Activated CD4-positive, CD25-positive, alpha-beta regulatory T cell (primary cell): Measurements from ENCODE around the gene SOS1.
"Not testable (repeated sequence)": the region's sequence is repeated elsewhere in the genome, so short reads cannot be mapped to it uniquely, and the experiment has no call there.

ENCODE experiments used
- DNase-seq, 4 experiments: peaks; one replicate each; lab custom pipeline; 2025; lab: John Stamatoyannopoulos, UW

SOS1 gene

DNA sequence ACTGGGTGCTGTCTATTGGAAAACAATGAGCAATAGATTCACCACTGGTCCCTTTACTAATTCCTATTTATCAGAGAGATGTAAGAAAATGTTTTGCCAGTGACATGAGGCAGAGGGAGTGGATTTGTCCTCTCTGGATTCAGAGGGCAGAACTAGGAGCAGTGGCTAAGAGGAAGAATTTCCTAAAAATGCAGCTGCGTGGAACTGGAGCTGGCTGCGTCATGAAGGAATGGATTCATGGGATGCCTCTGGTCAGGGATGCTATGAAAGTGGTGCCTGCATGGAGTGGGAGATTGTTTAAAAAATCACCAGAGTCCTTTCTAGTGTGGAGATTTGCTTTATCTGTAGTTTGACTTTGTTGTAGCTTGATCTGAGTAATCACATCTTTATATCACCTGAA, 152.8 kb downstream of the SOS1 start:
- DNase-seq: no peak

GRCh38 chr2:38966678-38967077, 154.2 kb downstream of the SOS1 start:
- no peak for DNase-seq

DNA sequence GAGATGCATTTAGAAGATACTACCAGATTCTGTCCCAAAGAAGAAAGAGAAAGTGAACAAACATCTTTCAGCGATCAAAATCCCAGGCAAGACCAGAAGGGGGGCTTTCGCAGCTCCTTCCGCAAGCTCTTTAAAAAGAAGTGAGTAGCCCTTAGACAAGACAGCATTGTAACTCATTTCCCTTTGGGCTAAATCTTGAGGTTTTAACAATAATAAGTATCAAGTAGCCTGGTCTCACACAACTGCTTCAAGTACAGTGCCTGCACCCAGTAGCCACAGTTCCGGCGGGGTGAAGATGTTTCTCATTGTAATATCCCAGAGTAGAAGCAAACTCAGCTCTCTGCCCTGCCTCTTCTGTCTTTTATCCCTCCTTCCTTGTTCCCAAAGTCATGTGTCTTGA, 154.8 kb downstream of the SOS1 start:
- DNase-seq: no peak

DNA sequence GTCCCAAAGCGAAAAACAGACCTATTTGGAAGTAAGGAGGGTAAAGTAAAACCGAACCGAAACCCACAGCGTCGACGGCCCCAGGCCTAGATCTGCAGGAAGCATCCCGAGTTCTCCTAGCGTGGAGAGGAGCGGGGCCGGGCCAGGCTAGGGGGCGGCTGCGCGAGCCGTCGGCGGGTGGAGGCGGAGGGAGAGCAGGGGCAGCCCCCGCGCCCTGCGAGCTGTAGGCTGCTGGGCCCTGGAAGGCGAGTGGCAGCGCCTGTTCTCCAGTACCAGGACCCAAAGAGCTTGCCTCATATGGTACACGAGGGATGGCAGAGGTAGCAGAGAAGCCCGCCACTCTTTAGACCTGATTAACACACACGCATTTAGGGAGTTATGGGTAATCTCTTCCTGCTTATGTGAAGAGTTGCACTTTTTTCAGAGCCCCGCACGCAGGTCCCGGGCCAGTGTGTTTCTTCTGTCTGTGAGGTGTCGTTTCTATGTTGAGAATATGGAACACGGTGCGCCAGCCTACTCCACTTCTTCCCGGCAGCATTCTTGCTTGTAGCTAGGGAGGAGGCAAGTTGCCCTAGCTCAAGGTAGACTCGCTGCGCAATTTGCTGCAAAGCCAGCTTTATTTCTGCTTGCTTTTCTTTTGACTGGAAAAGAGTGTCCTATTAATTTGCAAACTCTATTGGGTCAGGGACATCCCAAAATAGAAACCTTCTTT, 160.1 kb downstream of the SOS1 start:
- DNase-seq: no peak

DNA sequence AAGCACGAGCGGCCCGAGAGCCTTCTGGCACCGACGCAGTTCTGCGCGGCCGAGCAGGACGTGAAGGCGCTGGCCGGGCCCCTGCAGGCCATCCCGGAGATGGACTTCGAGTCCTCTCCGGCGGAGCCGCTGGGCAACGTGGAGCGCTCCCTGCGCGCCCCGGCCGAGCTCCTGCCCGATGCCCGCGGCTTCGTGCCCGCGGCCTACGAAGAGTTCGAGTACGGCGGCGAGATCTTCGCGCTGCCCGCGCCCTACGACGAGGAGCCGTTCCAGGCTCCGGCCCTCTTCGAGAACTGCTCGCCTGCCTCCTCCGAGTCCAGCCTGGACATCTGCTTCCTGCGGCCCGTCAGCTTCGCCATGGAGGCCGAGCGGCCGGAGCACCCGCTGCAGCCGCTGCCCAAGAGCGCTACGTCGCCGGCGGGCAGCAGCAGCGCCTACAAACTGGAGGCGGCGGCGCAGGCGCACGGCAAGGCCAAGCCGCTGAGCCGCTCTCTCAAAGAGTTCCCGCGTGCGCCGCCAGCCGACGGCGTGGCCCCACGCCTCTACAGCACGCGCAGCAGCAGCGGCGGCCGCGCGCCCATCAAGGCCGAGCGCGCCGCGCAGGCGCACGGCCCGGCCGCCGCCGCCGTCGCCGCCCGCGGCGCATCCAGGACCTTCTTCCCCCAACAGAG, 160.8 kb downstream of the SOS1 start:
- DNase-seq: peak; percentile 5 to 38 (median 26)

- no peak for DNase-seq
These were observed 161.4 kb downstream of the SOS1 start for GRCh38 chr2:38959466-38959865.

DNA sequence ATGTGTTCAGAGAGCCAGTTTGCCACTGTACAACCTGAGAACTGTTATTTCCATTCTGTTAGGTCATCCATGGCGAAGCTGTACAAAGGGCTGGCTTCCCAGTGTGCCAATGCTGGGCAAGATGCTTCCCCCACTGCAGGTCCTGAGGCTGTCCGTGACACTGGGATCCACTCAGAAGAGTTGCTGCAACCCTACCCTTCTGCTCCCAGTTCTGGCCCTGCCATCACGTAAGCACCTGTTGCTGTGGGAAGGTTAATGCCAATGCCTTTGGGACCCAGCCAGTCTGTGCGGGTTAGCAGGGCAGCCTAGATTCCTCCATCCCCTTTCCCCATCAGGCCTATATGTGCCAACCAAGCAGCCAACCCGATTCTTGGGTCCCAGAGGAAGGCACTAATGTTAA, 162.9 kb downstream of the SOS1 start:
- no peak for DNase-seq

DNA sequence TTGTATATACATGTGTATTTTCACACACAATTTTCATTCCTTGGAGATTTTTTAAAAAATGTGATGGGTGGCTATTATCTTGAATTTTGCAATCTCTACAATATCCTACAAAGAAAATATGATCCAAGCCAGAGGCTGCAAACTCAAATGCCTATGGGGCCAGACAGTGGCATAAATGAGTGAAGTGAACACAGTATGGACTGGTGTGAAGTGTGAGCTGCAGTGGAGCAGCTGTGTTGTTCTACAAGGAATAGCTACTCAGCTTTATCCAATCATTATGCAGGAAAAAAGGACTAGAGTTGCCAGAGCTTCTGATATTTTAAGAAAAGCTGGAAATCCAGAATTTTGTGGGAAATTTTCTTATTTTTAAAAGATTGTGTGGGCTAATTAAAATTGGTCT, 169.1 kb downstream of the SOS1 start:
- no peak for DNase-seq

DNA sequence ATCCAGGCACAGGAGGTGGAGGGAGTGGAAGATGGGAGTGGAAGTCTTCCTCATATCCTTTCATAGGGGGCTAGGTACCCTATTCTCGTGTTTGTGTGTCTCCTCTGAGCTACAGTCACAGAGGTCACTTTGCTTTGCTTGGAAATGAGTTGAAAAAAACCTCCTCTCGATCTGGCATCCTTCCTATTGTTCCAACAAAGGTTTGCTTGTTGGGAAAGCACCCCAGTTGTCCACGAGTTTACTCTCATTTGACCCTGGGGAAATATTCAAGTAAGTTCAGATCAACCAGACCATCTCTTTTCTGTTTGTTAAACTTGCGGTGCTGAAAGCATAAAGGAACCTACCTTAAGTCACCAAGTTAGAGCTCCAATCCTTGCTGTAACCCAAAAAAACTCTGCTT, 171.9 kb downstream of the SOS1 start:
- no peak for DNase-seq

DNA sequence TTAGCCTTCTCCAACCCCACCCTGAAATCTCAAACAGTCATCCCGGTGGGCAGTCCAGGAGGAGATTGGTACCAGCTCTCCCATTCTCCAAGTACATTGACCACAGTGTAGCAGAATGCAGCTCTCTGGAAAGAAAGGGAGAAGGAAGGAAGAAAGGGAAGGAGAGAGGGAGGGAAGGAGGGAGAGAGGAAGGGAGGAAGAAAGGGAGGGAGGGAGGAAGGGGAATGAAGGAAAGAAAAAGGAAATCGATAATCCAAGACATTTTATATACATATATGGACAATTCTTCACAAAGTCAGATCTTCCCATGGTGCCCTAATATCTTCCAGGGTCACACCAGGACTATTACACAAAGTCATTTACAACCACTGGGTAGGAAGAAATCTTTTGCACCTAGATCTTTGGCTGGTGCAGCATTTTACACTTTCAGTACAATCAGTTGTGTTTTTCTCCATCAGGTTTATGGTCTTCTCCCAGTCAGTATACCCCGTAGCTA, 172.4 kb downstream of the SOS1 start:
- no peak for DNase-seq

DNA sequence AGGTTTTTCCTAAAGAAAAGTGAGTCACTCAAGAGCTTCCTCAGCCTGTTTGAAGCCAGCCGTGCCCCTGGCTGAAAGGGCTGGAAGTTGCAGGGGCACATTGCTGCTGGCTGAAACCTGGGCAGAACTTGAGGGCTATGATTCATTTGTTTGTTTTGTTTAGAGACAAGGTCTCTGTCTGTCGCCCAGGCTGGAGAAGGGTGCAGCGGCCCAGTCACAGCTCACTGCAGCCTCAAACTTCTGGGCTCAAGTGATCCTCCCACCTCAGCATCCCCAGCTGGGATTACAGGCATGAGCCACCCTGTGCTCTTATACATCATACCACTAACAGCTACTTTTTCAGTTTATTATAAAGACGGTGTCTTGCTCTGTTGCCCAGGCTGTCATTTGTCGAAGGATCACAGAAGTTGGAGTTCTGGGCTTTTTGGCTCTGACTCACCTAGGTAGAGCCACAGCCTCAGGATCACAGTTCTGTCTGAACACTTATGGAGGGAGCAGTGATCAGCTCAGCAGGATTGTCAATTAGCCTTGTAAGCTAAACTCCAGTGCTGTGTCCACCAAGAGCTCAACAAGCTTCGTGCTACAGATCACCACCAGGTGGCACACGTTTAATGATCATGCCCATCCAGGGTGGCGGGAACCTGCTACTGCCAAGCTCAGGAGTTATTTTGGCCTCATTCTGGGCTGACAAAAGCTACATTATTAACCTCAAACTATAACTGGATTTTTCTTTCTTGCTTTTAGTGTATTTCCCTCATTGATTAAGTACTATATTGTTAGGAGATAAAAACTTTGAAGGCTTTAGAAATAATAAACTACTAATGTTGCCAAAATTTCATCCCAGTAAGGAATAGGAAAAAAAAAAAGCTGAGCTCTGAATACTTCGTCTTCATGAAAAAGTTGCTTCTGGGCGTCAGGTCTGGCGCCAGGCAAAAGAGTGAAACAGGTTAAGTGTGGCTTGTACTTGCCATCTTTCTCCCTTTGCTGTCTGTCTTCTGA, 173.3 kb downstream of the SOS1 start:
- peak; percentile 15 to 45 (median 34) for DNase-seq

DNA sequence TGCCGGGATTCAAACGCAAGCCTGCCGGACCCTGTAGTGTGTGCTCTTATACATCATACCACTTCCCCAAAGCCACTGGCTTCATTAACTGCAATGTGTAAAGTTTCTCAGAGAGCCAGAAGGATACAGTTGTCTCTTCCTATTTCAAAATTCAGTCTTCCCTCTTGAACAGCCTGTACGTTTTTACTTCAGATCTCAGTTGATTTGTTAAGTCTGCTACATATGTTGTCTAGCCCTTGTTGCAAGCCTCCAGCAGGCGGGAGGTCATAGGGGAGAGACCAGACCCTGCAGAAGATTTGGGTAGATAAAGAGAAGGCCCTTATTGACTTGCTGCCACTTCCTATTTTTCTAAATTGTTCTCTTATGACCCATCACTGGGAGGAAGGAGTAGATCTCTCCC, 174.9 kb downstream of the SOS1 start:
- DNase-seq: no peak

- DNase-seq: no peak
These were observed 175.5 kb downstream of the SOS1 start for GRCh38 chr2:38945372-38945771.

DNA sequence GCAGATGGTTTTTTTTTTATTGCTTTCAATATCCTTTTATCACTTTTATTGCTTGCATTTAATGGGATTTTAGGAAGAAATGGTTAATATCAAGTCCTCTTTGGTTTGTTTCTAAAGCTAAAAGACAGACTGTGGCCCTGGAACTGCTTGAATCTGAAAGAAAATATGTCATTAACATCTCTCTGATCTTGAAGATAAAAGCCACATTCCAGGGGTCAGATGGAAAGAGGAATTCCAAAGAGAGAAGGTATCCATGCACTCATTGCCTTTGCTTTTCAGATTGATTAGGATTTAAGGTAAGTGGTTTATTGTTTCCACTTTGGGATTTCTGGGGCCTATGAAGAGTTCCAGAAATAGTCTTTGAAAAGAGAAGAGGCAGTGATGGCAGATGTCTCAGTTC, 177.1 kb downstream of the SOS1 start:
- DNase-seq: no peak

DNA sequence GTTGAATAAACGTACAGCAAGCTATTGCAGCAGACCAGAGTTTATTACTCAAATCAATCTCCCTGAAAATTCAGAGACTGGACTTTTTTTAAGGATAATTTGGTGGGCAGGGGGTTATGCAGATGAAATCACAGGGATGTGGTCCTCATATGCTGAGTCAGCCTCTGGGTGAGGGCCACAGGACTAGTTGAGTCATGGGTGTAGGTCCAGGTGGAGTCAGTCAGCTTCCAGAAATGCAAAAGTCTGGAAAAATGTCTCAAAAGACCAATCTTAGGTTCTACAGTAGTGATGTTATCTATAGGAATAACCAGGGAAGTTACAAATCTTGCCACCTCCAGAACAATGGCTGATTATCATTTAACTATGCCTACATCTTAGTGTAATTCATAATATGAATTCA, 180.1 kb downstream of the SOS1 start:
- DNase-seq: no peak

GRCh38 chr2:38937548-38937947, 183.3 kb downstream of the SOS1 start:
- DNase-seq: no peak

DNA sequence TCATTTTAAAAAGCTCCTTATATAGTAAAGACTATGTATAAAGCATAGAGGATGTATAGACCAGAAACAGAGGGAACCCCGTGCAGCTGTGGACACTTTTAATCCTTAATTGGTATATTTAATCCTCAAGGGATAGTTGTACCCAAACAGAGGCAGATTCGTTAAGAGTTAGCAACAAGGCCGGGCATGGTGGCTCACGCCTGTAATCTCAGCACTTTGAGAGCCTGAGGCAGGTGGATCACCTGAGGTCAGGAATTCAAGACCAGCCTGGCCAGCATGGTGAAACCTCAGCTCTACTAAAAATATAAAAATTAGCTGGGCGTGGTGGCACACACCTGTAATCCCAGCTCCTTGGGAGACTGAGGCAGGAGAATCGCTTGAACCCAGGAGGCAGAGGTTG, 184.3 kb downstream of the SOS1 start:
- DNase-seq: not testable (repeated sequence)

DNA sequence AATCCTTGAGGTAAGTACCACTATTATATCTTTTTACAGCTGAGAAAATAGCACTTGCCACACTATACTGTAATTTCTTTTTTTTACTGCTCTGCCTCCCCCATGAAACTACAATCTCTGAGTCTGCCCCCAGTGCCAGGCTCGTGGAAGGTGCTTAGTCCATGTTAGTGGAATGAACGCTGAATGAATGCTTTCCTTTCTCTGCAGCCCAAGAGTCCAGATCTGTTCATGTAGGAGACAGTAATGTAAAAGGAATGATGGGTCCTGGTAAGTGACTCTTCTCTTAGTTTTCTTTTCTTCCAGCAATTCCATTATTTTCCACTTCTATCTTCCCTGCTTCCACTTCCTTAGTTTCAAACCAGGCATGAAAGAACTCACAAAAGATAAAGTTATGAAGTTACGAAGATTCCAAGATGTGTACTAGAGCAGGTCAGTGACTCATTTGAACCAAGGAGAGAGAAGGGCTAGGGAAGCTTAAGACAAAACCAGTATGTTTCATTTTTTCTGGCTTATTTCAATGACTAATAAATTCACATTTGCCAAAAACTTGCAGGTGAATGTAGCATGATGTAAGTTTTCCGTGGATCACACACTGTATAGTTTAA, 185.2 kb downstream of the SOS1 start:
- DNase-seq: no peak

DNA sequence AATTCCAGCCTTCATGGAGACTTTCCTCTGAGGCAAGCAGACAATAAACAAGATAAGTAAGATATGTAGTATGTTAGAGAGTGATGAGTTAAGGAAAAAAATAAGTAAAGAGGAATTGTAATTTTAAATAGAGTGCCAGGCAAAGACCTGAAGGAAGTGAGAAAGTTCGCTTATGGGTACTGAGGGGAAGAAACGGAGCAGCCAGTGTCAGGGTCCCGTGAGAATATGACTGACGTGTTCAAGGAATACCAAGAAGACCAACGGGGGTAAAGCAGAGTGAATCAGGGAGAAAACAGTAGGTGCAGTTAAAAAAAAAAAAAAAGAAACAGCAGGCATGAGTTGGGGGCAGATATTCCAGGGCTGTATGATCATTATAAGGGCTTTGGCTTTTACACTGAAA, 186.1 kb downstream of the SOS1 start:
- no peak for DNase-seq

DNA sequence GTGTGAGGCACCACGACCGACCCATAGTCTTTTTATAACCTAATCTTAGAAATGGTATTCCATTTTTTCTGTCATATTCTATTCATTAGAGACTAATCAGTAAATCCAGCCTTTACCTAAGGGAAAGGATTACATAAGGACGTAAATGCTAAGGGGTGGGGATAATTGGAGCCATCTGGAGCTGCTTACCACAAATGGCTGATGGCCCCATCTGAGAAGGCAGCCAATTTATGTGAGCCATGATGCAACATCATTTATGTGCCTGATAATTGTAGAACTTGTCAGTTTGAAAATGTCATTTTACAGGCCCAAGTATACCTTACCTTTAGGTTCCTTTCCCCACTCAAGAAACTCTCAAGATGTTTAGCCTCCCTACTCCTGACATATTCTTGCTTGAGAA, 187.2 kb downstream of the SOS1 start:
- no peak for DNase-seq

DNA sequence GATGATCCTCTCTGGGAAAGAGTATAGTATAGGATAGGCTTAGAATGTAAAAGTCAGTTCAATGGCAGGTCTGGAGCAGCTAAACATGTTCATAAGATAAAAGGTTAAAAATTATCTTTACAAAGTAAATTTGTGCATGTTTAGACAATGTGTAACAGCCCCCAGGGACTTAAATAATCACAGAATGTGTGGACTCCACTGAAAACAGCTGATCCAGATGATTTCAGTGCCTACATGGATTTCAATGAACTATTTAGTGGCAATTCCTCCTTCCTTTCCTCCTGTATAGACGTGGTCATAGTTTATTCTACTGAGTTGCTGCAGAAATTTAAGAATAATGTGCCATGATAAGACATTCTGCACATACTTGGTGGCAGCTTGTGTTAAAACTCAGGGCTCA, 188.3 kb downstream of the SOS1 start:
- no peak for DNase-seq
